ENCODE data around the gene ARNT2. TPM values are rescaled to one million over a fixed set of nuclear protein-coding genes. Genes with fewer than 3 reads are reported as not detected.

The ARNT2 gene
- polyA plus RNA-seq, 1 of the 3 experiments (the other 2 are of a cell fraction), result 17.0 TPM

DNA sequence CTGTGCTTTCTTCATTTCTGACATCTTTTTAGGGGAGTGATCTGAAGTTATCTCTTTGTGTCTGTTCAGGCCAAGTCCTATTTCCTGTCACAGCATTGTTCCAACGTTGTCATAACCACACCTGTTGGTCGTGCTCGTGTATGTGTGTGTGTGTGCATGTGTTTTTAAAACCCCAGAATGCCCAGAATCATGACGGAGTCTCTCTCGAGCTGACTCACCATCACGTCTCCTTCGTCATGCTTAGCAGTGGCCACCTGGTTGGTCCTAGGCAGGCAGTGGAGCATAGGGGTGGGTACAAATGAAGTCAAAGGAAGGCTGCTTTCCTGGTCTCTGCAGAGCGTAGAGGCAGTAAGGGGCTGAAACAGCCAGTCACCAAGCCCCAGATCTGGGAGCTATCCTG is 164.1 kb downstream of the ARNT2 start (continued):
- TF ChIP-seq PBX3 (IDR thresholded peaks at IDR 0.05) (no peak), NFIC (IDR thresholded peaks at IDR 0.05; ENCODE audit: borderline replicate concordance) (no peak), ELF1 (IDR thresholded peaks at IDR 0.05) (no peak), REST (IDR thresholded peaks at IDR 0.05; ENCODE audit: low read depth, low read length) (no peak)

- Histone ChIP-seq H3K4me2 (no peak overlapping the region), H3K27me3 (ENCODE audit: insufficient read depth) (no peaks in the 10 kb centered on the region), H3K79me2 (ENCODE audit: insufficient read depth) (no peaks in the 10 kb centered on the region), H2AFZ (ENCODE audit: low read depth) (no peak overlapping the region), H3K9me3 (no peaks in the 10 kb centered on the region), H3K27ac (ENCODE audit: low read depth in 2 of 2, low read length in 1 of 2) (no peak overlapping the region), H3F3A (replicated peaks; ENCODE audit: insufficient read depth) (no peaks in the 10 kb centered on the region), H3K4me3 (ENCODE audit: low read depth in 2 of 2, low read length in 1 of 2) (no peak overlapping the region), H3K9ac (no peak overlapping the region), H3K9me2 (no peaks in the 10 kb centered on the region), H4K20me1 (ENCODE audit: insufficient read depth) (no peaks in the 10 kb centered on the region), H3K36me3 (replicated peaks in 1 of 2; ENCODE audit: control insufficient read depth in 1 of 2, insufficient read depth in 2 of 2, low read length in 1 of 2) (peaks cover 0 to 17% of the 10 kb centered on the region in 2 experiments), H3K4me1 (ENCODE audit: control insufficient read depth in 1 of 2, insufficient read depth in 2 of 2, low read depth in 1 of 2, low read length in 1 of 2) (peaks cover 0 to 4% of the 10 kb centered on the region in 2 experiments; a peak in 1 of 4 replicates)
- CTCF ChIA-PET, result interaction anchor here (1.3 to 7.5 kb wide), 11 partner anchors 18 to 400 kb away, joined by 3 to 253 read pairs (median 10); partner anchors contain the start of genes ABHD17C and CEMIP
- TF ChIP-seq TEAD4 (IDR thresholded peaks at IDR 0.05; ENCODE audit: borderline replicate concordance, insufficient read depth), result no peak
- TF ChIP-seq, protein P1, sequence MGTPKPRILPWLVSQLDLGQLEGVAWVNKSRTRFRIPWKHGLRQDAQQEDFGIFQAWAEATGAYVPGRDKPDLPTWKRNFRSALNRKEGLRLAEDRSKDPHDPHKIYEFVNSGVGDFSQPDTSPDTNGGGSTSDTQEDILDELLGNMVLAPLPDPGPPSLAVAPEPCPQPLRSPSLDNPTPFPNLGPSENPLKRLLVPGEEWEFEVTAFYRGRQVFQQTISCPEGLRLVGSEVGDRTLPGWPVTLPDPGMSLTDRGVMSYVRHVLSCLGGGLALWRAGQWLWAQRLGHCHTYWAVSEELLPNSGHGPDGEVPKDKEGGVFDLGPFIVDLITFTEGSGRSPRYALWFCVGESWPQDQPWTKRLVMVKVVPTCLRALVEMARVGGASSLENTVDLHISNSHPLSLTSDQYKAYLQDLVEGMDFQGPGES (IDR thresholded peaks at IDR 0.05; ENCODE audit: low read depth, low read length), result no peak
- TF ChIP-seq RXRA (IDR thresholded peaks at IDR 0.05; ENCODE audit: borderline replicate concordance, low read depth), result no peak
- no peak for TF ChIP-seq MEF2A (IDR thresholded peaks at IDR 0.05; ENCODE audit: borderline replicate concordance, low read depth)
- no peak for TF ChIP-seq SMC3 (IDR thresholded peaks at IDR 0.05; ENCODE audit: low read depth, low read length)
- TF ChIP-seq GABPA (IDR thresholded peaks at IDR 0.05; ENCODE audit: low read depth), result no peak
- TF ChIP-seq REST (IDR thresholded peaks at IDR 0.05; ENCODE audit: low read depth, low read length), result no peak
- TF ChIP-seq RFX5 (IDR thresholded peaks at IDR 0.05; ENCODE audit: low read length), result no peak
- no peak for TF ChIP-seq SIN3A (IDR thresholded peaks at IDR 0.05; ENCODE audit: borderline replicate concordance, low read depth, low read length)
- no peak for TF ChIP-seq NRF1 (IDR thresholded peaks at IDR 0.05; ENCODE audit: low read depth, low read length)
- no peak for TF ChIP-seq PBX3 (IDR thresholded peaks at IDR 0.05)
- no peak for TF ChIP-seq FOSL2 (IDR thresholded peaks at IDR 0.05; ENCODE audit: borderline replicate concordance, low read depth)
- no peak for TF ChIP-seq POLR2AphosphoS5 (IDR thresholded peaks at IDR 0.05; ENCODE audit: low read depth, low read length)
- POLR2A ChIA-PET, result interaction anchor here (1.6 kb wide), 1 partner anchor 207 kb away, joined by 4 read pairs; no protein-coding TSS in a partner anchor
- no peak for DNase-seq
- 83% methylated on average over 20 of the region's 20 CpGs for WGBS (ENCODE audit: low lambda C conversion rate)
These were observed 164.9 kb downstream of the ARNT2 start for GRCh38 chr15:80568876-80569605.
